ENCODE data around the gene GRIA4. TPM values are rescaled to one million over a fixed set of nuclear protein-coding genes. Genes with fewer than 3 reads are reported as not detected.

The GRIA4 gene
- total RNA-seq, 1 experiment from 2014 or later = not detected

GRCh38 chr11:106015066-106015465 lies 405.2 kb downstream of the GRIA4 start:
- no peak overlapping the region for H3K27ac Mint-ChIP-seq (ENCODE audit: low read depth, unreplicated experiment)
- peaks cover 35% of the 10 kb centered on the region for H3K4me1 Mint-ChIP-seq (ENCODE audit: insufficient read depth, unreplicated experiment)
- DNase-seq (ENCODE audit: unreplicated experiment) = no peak
- peaks cover 37% of the 10 kb centered on the region for H3K36me3 Mint-ChIP-seq (ENCODE audit: insufficient read depth, unreplicated experiment)
- no peak overlapping the region for H3K4me3 Mint-ChIP-seq (ENCODE audit: unreplicated experiment)
- CTCF ChIA-PET = no interaction called here
- H3K27me3 Mint-ChIP-seq (ENCODE audit: insufficient read depth, unreplicated experiment) = no peaks in the 10 kb centered on the region
- intact Hi-C loops (cut with micrococcal nuclease) = no loop called here
- TF ChIP-seq CTCF (IDR thresholded peaks at IDR 0.05; ENCODE audit: unreplicated experiment) = no peak
- BruUV-seq (replicated peaks) = no TSS peak
- no peaks in the 10 kb centered on the region for H3K9me3 Mint-ChIP-seq (ENCODE audit: unreplicated experiment)
- POLR2A ChIA-PET = interaction anchor here (0.6 kb wide), 2 partner anchors 136 to 333 kb away, joined by 3 to 4 read pairs; no protein-coding TSS in a partner anchor

GRCh38 chr11:106017093-106017492 lies 407.2 kb downstream of the GRIA4 start:
- TF ChIP-seq CTCF (IDR thresholded peaks at IDR 0.05; ENCODE audit: unreplicated experiment) = no peak
- no peaks in the 10 kb centered on the region for H3K27me3 Mint-ChIP-seq (ENCODE audit: insufficient read depth, unreplicated experiment)
- peaks cover 29% of the 10 kb centered on the region for H3K36me3 Mint-ChIP-seq (ENCODE audit: insufficient read depth, unreplicated experiment)
- no peak overlapping the region for H3K27ac Mint-ChIP-seq (ENCODE audit: low read depth, unreplicated experiment)
- no peak for DNase-seq (ENCODE audit: unreplicated experiment)
- BruUV-seq (replicated peaks) = no TSS peak
- H3K4me3 Mint-ChIP-seq (ENCODE audit: unreplicated experiment) = no peak overlapping the region
- peaks cover 45% of the 10 kb centered on the region for H3K4me1 Mint-ChIP-seq (ENCODE audit: insufficient read depth, unreplicated experiment)
- intact Hi-C loops (cut with micrococcal nuclease) = no loop called here
- H3K9me3 Mint-ChIP-seq (ENCODE audit: unreplicated experiment) = no peaks in the 10 kb centered on the region
- POLR2A ChIA-PET = interaction anchor here (1.1 kb wide), 1 partner anchor 49 kb away, joined by 3 read pairs; no protein-coding TSS in a partner anchor
- CTCF ChIA-PET = interaction anchor here (0.5 kb wide), 1 partner anchor 689 kb away, joined by 3 read pairs; no protein-coding TSS in a partner anchor

GRCh38 chr11:106021181-106021966 lies 411.5 kb downstream of the GRIA4 start:
- POLR2A ChIA-PET = interaction anchor here (1.8 kb wide), 1 partner anchor 55 kb away, joined by 11 read pairs; the partner anchor contains the start of genes AASDHPPT and KBTBD3
- DNase-seq (ENCODE audit: unreplicated experiment) = peak; percentile 56
- BruUV-seq (replicated peaks) = no TSS peak
- no peak for TF ChIP-seq CTCF (IDR thresholded peaks at IDR 0.05; ENCODE audit: unreplicated experiment)
- Mint-ChIP-seq H3K27ac (ENCODE audit: low read depth, unreplicated experiment) (peak overlapping the region; percentile 75), H3K4me1 (ENCODE audit: insufficient read depth, unreplicated experiment) (peaks cover 45% of the 10 kb centered on the region), H3K9me3 (ENCODE audit: unreplicated experiment) (peaks cover 7% of the 10 kb centered on the region), H3K27me3 (ENCODE audit: insufficient read depth, unreplicated experiment) (no peaks in the 10 kb centered on the region), H3K4me3 (ENCODE audit: unreplicated experiment) (peak overlapping the region; percentile 96), H3K36me3 (ENCODE audit: insufficient read depth, unreplicated experiment) (peaks cover 23% of the 10 kb centered on the region)
- intact Hi-C loops (cut with micrococcal nuclease) = no loop called here
- CTCF ChIA-PET = interaction anchor here (1.5 kb wide), 1 partner anchor 9 kb away, joined by 4 read pairs; no protein-coding TSS in a partner anchor

- Mint-ChIP-seq H3K4me1 (ENCODE audit: insufficient read depth, unreplicated experiment) (peaks cover 42% of the 10 kb centered on the region), H3K36me3 (ENCODE audit: insufficient read depth, unreplicated experiment) (peaks cover 23% of the 10 kb centered on the region), H3K27ac (ENCODE audit: low read depth, unreplicated experiment) (peak within 1 kb of the TSS; percentile 75), H3K9me3 (ENCODE audit: unreplicated experiment) (peaks cover 7% of the 10 kb centered on the region), H3K4me3 (ENCODE audit: unreplicated experiment) (peak within 1 kb of the TSS; percentile 96), H3K27me3 (ENCODE audit: insufficient read depth, unreplicated experiment) (no peaks in the 10 kb centered on the region)
- BruUV-seq (replicated peaks) = no TSS peak
- ChIA-PET CTCF (interaction anchor here (1.6 kb wide), 1 partner anchor 54 kb away, joined by 3 read pairs; no protein-coding TSS in a partner anchor), POLR2A (interaction anchor here (0.6 to 2.6 kb wide), 5 partner anchors 9 to 81 kb away, joined by 3 to 20 read pairs (median 5); partner anchors contain the start of genes AASDHPPT and KBTBD3)
- DNase-seq (ENCODE audit: unreplicated experiment) = peak; percentile 100
- TF ChIP-seq CTCF (IDR thresholded peaks at IDR 0.05; ENCODE audit: unreplicated experiment) = no peak
- intact Hi-C loops (cut with micrococcal nuclease) = loop anchor here (1.0 kb wide), 1 partner anchor 55 kb away; the partner anchor contains the start of genes AASDHPPT and KBTBD3
Observed at GRCh38 chr11:106021967-106022794, 412.3 kb downstream of the GRIA4 start, which contains the start of gene MSANTD4. MSANTD4 (minus strand) TSS chr11:106022240; CDS start chr11:106010917, 11,323 bp downstream.
